ENCODE data around the gene HMX3.
"Not testable (repeated sequence)": the region's sequence is repeated elsewhere in the genome, so short reads cannot be mapped to it uniquely, and the experiment has no call there.

Gene HMX3

DNA sequence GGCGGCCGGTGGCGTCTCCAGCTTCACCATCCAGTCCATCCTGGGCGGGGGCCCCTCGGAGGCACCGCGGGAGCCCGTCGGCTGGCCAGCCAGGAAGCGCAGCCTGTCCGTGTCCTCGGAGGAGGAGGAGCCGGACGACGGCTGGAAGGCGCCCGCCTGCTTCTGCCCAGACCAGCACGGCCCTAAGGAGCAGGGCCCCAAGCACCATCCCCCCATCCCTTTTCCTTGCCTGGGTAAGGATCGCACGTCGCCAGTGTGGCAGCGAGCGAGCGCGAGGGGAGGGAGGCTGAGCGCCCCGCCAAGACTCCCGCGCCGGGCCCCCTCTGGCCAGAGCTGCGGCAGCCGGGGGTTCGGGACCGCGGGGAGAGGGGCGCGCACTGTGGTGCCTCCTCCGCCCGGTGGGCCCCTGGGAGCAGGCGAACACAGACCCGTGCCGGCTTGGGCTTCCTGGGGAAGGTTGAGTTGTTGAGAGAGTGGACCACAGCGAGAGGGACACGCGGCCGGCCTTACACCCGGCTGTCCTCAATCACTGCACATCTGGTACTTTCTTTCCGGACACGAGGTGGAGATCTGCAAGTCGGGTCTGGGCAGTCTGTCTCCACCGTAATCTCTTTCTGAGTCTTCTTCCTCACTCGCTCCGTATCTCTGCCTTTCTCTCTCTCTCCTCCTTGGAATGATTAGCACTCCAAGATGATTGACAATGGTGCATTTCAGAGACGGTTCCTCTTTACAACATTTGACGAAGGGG is 12.8 kb downstream of the HMX3 start:
- no peak for DNase-seq (ENCODE audit: low read depth)

DNA sequence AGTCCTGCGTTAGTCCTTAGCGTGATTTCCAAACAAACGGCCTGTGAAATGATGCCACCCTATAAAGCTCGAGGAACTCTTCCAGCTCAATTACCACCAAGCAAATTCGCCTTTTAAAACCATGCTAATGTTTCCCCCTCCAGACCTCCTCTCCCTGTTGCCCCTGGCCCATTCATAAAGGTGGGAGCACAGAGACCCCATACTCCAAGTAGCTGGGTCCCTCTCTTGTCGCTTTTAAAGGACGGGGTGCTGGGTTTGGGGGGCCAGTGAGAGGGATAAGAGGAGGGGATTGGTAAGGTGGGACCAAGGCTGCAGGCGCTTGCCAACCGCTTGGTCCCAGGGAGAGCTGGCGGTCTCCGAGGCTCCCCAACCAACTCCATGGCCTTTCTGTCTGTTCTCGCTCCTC is 13.4 kb downstream of the HMX3 start:
- DNase-seq (ENCODE audit: low read depth) = no peak

DNA sequence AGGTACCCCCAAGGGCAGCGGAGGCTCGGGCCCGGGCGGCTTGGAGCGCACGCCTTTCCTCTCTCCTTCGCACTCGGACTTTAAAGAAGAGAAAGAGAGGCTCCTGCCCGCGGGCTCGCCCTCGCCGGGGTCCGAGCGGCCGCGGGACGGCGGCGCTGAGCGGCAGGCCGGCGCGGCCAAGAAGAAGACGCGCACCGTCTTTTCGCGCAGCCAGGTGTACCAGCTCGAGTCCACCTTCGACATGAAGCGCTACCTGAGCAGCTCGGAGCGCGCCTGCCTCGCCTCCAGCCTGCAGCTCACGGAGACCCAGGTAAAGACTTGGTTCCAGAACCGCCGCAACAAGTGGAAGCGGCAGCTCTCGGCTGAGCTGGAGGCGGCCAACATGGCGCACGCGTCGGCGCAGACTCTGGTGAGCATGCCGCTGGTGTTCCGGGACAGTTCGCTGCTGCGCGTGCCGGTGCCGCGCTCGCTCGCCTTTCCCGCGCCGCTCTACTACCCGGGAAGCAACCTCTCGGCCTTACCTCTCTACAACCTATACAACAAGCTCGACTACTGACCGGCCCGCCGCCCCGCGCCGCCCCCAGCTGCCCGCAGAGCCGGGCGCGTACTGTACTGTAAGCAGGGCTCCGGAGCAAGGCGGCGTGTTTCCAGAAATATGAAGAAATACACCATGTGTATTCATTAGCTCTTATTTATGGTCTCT is 13.9 kb downstream of the HMX3 start:
- DNase-seq (ENCODE audit: low read depth) = no peak

DNA sequence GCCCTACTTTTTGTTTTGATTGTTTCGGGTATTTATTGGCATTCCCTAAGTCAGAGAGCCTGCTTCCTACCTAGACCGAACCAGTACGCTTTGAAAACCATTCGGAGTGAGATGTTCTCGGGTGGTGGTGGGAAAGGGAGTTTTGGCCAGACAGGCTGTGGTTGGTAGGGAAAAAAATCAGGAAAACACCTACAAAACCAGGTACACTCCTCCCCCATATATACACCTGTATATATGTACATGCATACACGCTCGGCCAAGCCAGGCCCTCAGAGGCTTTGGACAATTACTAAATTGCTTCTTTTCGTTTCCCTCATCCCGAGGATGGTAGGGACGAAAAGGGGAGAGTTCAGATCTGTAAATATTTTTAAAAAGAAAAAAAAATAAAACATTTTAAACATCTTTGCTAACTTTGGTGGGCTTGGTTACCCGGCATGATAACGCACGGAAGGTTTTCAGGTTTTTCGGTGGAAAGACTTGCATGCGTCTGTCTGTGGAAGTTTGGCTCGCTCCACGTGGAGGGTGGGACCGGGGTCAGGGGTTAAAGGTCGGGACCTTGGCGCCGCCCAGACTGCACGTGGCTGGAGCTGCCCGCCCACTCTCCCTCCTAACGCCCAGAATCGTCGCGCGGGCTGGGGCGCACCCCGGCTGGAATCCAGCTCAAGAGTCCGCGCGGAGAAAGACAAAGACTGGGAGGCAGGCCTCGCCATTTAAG is 14.7 kb downstream of the HMX3 start:
- no peak for DNase-seq (ENCODE audit: low read depth)

DNA sequence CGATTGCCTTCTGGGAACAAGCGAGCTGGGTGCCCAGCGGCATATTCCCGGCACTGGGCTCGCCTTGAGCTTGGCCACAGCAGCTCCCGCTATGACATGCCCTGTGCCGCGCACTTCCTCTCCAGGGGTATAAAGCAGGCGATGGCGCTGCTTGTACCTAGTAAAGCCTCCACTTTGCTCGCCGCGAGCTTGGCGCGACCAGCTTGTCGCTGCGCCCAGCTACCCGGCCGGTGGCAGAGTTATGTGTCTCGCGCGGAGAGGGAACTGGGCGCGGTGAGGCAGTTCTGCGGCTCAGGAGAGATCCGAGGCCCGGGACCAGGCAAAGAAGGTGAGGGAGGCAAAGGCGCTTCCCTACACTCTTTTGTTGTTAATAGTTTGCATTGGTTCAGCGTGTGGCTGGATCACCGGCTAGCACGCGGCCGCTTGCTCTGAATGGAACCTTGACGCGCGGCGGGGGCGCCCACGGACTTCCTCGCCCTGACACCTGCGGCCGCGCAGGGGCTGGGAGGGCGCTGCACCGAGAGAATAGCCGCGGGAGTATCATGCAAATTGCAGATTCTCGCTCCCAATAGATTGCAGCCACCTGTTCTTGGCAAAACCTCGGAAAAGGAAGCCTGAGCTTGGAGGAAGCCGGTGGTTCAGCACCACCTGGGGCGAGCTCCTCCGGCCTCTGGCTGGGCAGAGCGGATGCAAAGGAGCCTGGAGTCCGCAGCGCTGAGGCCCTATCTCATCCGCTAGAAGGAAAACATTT is 15.4 kb downstream of the HMX3 start:
- DNase-seq (ENCODE audit: low read depth) = no peak

DNA sequence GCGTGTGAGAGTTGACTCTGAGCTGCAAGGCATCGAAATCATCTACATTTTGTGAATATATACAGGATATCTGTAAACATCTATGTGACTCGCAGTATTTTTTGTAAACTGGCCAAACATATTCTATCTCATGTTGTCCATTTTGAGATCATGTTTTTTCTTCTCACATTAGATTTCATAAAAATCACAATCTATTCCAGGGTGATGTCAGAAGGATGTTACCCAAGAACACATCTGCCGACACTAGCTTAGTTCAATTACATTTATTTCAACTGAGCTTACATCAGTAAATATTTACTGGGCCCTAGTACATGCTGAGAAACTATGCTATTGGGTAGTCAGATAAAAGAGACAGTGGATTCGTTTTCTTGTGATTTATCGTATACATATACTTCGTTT is 16.0 kb downstream of the HMX3 start:
- DNase-seq (ENCODE audit: low read depth) = no peak

DNA sequence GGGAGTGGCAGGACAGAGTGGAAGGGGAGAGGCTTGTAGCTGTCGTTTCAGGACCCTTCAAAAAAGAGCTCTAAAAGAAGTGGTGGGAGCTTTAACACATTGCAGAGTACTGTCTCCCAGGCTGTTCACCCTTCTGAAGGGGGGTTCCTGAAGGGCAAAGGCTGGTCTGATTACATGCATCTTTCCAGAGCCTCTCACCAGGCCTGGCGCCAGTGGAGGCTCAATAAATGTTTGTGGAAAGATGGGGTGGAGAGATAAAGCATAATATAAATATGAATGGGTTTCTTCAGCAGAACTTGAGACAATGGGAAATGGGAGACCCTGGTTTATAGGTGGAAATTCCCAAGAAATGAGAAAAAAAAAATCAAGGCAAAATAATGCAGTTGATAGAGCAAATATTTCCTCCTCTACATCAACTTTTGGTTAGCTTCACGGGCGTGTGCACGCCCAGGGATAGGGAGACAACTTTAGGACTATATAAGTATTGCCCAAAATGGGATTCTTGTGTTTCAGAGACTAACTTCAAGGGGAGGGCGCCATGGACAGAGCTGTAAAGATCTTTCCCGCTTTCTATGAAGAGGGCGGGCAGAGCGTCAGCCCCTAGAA is 17.8 kb downstream of the HMX3 start:
- no peak for DNase-seq (ENCODE audit: low read depth)

DNA sequence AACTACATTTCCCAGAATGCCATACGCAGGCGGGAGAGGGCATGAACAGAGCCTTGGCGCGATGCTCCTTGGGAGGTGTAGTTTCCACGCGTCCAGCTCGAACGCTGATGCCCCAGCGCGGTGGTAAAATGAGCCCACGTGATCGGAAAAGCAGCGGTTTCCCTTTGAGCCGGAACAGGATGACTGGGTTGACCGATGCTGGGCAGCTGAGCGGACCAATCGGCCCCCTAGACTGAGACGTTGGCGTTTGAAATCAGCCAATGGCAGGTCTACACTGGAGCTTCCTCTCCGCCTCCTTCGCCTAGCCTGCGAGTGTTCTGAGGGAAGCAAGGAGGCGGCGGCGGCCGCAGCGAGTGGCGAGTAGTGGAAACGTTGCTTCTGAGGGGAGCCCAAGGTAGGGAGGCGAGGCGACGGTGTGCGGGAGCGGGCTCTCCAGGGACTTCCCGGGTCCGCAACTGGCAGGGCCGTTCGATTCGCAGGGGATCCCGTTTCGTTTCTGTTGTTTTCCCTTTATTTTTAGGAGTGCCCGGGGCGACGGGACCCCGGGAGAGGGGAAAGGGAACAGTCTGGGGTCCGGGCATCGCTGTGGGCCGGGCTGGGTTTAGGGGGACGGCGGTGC is 18.4 kb downstream of the HMX3 start, which contains the start of gene BUB3:
TSS of gene BUB3 (plus strand) at position 311 of the 619 bp plus-strand sequence. CDS start 516 bp downstream, outside the sequence.
- peak; percentile 89 for DNase-seq (ENCODE audit: low read depth)

DNA sequence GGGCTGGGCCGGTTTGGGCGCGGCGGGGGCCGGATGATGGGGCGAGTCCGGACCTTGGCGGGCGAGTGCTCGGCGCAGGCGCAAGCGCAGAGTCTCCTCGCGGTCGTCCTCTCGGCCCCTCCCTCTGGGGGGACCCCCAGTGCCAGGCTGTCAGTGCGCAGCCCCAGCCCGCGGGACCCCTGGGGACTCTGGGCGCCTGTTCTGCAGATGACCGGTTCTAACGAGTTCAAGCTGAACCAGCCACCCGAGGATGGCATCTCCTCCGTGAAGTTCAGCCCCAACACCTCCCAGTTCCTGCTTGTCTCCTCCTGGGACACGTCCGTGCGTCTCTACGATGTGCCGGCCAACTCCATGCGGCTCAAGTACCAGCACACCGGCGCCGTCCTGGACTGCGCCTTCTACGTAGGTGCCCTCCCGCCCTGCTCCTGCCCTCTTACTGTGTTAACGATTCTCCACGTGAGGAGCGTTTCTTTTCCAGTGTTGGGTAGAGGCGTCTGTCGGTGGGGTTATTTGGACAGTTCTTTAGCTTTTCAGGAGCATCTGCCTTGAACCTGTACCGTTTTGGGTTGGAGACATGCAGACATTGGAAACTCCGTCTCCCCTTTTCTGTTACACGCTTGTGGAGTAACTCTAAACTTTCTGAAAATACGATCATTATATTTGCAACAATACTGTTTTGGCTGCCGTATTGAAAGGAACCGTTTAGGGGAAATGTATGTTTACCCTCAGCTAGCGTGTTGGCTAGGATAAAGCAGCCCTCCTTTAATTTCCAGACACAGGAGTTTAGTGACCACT is 19.1 kb downstream of the HMX3 start:
- no peak for DNase-seq (ENCODE audit: low read depth)

DNA sequence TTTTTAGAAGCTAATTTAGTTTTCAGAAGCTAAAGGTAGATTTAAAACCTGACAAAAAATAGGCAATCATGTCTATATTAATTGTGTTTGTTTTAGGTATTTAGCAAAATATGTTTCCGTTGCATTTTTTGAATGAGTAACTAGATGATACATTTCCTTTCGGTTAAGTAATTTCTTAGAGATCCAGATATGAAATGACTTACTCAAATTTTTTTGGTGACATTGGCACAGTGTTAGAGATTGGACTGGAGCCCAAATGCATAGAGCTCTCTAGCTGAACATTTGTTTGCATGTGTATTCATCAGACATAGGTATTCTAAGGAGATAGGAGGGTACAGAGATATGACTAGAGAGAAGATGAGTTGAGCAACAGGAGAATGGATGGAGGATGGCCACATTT is 20.3 kb downstream of the HMX3 start:
- no peak for DNase-seq (ENCODE audit: low read depth)

DNA sequence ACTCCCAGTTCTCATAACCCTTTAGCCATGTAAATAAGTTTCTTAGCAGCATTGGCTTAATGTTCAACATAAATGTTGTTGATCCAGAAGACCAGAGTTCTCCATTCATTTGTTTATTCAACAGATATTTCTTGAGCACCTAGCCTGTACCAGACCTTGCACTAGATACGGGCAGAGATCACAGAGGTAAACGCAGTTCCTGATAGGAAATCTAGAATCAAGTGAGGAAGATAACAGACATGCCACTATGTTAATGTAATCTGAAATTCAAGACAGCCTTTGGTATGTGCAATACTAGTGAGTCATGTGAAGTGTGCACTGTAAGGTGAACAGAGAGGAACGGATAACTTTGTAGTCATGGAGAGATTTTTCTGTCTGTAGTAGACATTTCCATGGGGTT is 21.4 kb downstream of the HMX3 start:
- no peak for DNase-seq (ENCODE audit: low read depth)

DNA sequence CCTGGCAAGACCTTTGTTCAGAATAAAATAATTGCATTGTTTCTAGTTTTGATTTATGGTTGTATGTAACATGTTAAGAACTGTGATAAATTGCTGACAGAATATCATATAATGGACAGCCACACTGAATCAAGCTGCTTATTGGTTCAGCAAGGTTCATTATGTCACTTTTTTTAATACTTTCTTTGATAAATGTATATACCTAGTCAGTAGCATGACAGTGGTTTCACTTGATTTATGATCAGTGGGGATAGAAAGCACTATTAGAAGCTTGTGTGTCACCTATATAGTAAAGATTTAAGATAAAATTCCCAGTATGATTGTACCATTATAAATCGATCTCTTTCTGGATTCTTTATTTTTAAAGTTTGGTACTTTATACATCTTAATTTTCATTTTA is 22.9 kb downstream of the HMX3 start:
- no peak for DNase-seq (ENCODE audit: low read depth)

DNA sequence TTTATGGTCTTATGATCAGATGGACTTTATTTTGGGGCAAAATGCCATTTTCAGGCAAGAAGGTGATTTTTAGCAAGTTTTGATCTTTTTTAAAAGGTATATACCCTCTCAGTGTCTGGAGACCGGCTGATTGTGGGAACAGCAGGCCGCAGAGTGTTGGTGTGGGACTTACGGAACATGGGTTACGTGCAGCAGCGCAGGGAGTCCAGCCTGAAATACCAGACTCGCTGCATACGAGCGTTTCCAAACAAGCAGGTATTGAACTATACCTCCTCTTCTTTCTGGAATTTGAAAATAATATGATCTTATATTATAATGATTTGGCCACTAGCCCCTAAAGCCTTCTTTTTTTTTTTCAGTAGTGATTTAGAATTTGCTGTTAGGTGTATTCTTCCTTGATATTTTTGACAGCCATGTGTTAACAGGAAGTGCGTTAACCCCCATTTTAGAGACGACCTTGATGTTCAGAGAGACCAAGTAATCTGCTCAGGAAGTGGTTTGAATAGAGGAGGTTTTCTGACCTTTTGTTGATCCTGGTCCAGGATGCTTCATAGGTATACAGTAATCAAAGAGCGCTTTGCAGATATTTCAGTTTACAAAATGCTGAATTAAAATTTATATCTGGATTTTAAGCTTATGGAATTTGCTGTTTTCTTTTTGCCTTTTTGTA is 24.7 kb downstream of the HMX3 start:
- no peak for DNase-seq (ENCODE audit: low read depth)

DNA sequence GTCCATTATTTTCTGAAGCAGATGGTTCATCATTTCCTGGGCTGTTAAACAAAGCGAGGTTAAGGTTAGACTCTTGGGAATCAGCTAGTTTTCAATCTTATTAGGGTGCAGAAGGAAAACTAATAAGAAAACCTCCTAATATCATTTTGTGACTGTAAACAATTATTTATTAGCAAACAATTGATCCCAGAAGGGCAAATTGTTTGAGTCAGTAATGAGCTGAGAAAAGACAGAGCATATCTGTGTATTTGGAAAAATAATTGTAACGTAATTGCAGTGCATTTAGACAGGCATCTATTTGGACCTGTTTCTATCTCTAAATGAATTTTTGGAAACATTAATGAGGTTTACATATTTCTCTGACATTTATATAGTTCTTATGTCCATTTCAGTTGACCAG is 28.5 kb downstream of the HMX3 start:
- no peak for DNase-seq (ENCODE audit: low read depth)

DNA sequence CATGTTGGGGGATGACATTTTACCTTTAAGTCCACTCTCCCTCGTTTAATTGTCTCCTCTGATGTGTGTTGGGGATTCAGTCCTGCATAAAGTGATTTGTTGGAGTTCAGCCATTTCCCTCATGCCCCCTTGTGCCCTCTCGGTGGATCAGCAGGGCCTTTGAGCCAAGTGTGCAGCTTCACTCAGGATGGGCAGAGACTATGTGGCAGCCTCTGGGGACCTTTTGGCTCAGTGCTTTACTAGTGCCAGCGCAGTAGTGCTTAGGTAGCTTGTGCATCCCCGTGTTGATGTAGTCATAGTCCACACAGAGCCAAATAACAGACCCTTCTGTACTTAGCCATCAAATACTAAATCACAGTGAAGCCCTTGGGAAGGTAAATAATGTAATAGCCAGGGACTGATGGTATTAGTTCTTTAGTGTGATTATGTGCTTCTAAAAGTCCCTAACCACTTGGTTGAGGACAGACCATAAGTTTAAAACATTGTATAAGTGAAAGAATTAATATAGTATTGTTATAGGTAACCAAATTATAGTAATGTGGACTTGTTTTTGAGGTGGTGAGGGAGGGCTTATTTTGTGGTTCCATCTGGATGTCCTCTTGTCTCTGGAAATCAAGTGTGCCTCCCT is 29.8 kb downstream of the HMX3 start:
- no peak for DNase-seq (ENCODE audit: low read depth)

DNA sequence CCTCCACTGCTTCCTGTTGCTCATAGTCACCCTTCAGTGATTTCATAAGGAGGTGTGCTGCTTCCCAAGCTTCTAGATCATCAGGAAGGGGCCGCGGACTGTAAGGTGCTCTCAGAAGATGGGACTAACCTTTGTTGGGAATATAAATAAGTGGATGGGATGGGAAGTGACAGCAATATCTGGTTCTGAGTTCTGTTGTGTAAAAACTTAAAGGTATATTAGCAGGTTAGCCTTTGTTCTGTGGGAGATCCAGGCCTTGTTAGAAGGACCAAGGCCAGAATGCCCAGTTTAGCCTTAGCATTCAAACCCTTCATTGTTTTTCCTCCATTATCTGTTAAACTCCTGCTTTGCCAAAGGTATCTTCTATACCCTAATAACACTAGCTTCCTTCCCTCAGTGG is 30.8 kb downstream of the HMX3 start:
- DNase-seq (ENCODE audit: low read depth) = no peak

DNA sequence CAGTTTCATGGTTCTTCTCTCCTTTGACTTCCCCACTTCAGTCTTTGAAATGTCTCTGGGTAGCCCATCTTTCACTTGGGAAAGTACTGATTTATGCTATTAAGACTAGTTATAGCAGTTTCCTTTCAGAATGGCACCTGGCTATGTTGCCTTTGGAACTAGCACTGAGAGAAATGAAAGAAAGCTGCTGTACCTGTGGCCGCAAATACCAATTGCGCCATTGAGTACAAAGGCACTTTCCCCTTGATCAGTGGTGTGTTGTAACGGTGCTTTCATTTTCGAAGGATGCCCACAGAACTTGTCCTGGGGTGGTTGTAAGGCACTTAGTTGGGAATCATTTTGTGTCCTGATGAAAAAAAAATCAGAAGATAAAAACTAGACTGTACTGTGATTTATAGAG is 35.2 kb downstream of the HMX3 start:
- DNase-seq (ENCODE audit: low read depth) = no peak

DNA sequence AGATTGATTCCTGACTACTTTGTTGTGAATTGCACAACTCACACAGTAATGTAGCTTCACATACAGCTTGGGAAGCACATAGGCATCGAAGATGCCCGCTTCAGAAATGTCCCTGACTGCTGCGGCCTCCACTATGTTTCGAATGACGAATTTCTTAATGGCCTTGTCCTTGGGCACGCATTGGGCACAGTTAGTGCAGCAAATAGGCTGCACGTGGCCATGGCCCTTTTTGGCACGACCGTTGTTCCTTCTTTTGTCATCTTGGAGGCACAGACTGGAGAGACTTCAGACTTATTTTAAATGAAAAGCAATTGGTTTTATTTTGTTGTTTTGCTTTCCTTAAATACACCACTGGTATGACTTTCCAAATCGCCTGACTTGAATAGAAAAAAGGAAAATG is 35.8 kb downstream of the HMX3 start:
- not testable (repeated sequence) for DNase-seq (ENCODE audit: low read depth)
